ENCODE data around the gene CCNG2.

CCNG2 gene

DNA sequence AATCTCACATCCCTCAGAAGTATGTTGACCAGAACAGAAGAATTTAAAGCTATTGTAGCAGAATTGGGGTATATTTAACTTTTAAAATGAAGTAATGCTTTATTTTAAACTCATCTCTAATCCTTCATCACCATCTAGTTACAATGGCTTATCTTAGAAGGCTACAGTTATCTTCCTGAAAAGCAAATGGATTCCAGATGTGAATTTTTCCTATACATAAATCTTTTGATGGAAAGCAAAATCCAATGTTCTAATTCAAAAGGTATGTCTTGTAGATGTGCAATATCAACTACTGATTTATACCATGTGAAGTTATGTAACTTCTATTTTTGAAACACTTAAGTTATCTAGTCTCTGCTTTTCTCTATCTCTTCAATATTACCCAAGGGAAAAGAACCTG, 47.6 kb downstream of the CCNG2 start:
- no peak for DNase-seq

DNA sequence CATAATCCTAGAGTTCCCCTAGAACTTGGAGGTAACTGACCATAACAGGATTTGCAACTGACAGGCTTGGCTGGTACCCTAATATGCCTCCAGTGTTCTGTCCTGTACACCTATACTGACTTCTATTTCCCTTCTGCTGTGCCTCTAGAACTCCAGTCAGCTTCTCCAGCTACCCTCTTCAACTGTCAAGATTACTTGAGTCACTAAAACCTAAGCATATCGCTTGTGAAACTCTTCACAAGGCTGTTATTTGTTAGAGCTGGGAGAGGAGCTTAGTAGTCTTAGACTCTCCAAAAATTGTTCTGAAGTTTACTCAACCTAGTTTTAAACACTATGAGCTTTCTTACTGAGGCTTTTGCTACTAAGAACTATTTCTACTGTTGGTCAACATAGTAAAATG, 52.0 kb downstream of the CCNG2 start:
- no peak for DNase-seq

DNA sequence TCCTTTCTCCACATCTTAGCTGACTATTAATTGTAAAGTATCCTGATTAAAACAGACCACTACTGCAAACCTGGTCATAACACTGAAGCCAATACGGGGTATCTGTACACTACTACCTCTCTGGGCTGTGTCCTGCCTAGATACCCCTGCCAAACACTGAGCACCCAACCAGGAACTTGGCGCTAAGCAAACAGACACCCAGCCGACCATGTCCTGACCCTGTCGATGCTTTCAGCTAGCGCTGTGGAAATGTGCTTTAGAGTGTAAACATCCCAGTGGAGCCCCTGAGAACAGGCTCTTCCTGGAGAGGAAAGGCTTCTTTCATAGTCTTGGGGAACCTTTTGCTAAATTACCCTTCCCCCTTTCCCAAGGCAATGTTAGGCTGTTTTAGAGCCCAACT, 52.9 kb downstream of the CCNG2 start:
- no peak for DNase-seq

DNA sequence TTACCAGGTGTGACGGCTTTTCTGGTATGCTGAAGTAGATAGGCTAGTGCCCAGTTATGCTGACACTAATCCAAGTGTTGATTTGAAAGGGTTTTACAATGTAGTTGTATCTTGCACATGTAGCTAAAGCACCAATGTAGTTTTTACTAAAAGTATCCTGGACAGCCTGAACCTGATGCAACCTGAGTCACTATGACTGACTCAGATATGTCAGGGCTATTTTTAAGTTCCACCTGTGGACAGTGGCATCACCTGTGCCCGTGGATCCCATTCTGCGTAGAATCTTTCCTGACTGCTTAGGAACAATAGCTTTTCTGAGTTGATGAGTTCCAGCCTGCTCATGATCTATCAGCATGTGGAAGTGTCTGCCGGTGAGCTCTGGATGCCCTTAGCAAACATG, 58.1 kb downstream of the CCNG2 start:
- no peak for DNase-seq

DNA sequence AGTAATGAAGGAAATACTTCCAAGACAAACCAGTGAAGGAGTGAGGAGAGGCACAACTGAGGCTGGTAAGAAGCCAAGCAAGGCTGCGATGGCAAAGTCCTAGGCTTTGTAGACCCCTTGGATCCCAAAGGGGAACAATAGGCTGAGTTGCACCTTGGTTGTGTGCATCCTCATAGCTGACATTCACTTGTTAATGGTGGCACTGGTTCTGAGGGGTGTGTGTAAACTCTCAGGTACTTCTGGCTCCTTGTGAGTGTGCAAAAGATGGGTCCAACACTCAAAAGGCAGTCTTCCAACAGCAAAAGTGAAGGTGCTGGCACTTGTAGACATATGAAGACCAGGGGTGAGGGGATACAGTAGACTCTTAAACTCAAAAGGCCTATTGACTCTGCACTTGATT, 60.5 kb downstream of the CCNG2 start:
- no peak for DNase-seq

DNA sequence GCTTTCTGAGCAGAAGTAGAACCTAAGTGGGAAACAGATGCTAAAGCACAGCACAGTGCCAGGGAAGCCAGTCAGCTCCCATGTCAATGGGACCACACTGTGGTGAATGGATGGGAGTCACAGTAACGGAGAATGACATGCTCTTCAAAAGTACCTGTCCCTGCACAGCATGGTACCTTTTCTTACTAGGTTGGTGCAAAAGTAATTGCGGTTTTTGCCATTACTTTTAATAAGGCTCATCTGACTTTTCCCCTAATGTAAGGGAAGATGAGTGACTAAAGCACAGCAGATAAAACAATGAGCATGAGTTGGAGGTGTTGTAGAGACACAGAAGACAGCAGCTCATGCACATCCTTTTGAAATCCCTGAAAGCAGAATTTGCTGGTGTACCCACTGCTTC, 62.3 kb downstream of the CCNG2 start:
- no peak for DNase-seq
